GM10248 (cell line): Measurements from ENCODE around the gene FSHR.

ENCODE experiments used
- CTCF ChIA-PET: fragments of 300-600 bp; sonication (Branson Sonifier 250); formaldehyde crosslinking; extraction: SDS; loops from one replicate; lab custom pipeline; 2021; ENCODE audit warnings: antibody characterized with exemption; lab: Yijun Ruan, JAX
- POLR2A ChIA-PET: fragments of 350-650 bp; sonication (Branson Sonifier 250); formaldehyde crosslinking; extraction: SDS; loops from one replicate; lab custom pipeline; 2020; ENCODE audit warnings: antibody characterized with exemption; lab: Yijun Ruan, JAX
- DNase-seq: peaks from one replicate; pipeline ENCODE4 v3.0.0; 2012; ENCODE audit errors: extremely low spot score
- TF ChIP-seq, protein P1 (sequence below): IDR thresholded peaks from 2 replicates; pipeline ENCODE4 v1.5.1; 2012; ENCODE audit warnings: mild to moderate bottlenecking, low read depth; ENCODE audit errors: extremely low read depth, missing control alignments, control extremely low read depth

FSHR gene

DNA sequence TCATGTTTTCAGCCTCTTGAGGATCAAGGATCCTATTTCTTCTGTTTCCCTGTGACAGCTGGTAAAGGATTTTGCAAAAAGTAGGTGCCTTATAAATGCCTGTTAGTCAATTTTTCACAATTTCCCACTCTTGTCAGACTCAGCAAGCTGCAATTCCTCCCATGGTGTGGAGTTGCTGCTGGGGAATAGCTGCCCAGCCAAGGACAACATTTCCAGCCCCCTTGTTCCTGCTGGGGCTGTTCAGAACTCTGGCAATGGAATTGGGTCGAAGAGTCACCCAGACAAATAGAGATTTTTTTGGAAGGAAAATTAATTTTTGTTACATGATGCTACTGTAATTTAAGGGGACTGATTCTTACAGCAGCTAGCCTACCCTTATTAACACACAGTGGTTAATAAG is 43.7 kb downstream of the FSHR start:
- ChIA-PET CTCF (no interaction called here), POLR2A (no interaction called here)
- TF ChIP-seq, protein P1, sequence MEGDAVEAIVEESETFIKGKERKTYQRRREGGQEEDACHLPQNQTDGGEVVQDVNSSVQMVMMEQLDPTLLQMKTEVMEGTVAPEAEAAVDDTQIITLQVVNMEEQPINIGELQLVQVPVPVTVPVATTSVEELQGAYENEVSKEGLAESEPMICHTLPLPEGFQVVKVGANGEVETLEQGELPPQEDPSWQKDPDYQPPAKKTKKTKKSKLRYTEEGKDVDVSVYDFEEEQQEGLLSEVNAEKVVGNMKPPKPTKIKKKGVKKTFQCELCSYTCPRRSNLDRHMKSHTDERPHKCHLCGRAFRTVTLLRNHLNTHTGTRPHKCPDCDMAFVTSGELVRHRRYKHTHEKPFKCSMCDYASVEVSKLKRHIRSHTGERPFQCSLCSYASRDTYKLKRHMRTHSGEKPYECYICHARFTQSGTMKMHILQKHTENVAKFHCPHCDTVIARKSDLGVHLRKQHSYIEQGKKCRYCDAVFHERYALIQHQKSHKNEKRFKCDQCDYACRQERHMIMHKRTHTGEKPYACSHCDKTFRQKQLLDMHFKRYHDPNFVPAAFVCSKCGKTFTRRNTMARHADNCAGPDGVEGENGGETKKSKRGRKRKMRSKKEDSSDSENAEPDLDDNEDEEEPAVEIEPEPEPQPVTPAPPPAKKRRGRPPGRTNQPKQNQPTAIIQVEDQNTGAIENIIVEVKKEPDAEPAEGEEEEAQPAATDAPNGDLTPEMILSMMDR = no peak
- no peak for DNase-seq

DNA sequence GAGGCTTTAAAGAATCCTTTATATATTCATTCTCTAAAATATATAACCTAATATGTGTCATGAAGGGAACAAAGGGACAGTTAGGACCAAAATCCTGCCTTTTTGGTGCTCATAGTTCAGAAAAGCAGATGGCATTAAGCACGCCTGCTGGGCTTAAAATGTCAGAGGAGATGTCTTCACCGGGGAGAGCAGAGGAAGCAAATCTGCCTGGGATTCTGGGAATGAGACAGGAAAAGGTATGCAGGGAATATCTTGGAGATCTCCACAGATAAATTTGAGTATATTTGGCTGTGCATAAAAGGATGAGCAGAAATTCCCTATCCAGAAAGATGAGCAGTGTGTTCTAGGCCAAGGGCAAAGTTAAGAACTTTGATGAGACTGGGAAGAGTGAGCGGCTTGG is 45.5 kb downstream of the FSHR start:
- TF ChIP-seq, protein P1 = no peak
- ChIA-PET CTCF (no interaction called here), POLR2A (no interaction called here)
- no peak for DNase-seq

DNA sequence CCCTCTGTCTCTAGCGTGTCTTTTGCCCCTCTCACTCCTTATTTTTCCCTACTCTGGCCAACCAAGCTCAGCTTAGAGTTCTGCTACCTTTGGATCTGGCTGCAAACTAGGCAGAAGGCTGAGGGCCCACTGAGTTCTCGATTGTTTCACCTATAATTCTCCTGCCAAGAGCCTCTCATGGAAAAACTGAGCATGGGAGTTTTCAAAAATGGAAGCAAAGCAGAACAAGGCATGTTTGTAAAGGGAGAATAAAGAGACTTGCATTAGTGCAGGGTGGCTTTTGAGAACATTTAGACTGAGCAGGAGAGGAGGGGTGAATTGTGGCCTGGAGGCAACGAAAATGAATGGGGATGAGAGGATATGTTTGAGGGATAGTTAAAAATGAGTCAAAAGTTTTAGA is 45.9 kb downstream of the FSHR start:
- ChIA-PET CTCF (no interaction called here), POLR2A (no interaction called here)
- TF ChIP-seq, protein P1 = no peak
- DNase-seq = no peak

DNA sequence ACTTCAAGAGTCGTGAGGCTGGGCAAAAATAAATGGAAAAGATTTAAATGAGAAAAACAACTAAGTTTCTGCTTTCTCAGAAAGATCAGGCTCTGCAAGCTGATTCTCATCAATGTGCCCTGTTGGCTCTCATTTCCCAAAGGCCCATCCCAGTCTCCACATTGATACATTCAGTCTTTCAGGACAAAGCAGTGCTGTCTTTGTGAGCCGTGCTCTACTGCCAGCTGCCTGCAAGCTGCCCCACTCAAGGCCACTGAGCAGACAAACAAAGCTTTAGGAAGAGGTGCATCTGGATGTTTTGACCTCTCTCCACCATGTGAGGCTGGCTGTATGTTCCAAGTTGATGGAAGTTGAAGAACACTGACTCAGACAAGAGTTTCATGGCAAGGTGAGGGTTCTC is 48.8 kb downstream of the FSHR start:
- POLR2A ChIA-PET = no interaction called here
- CTCF ChIA-PET = interaction anchor here (1.5 to 1.6 kb wide), 2 partner anchors 15 to 17 kb away, joined by 3 to 4 read pairs; no protein-coding TSS in a partner anchor
- DNase-seq = no peak

DNA sequence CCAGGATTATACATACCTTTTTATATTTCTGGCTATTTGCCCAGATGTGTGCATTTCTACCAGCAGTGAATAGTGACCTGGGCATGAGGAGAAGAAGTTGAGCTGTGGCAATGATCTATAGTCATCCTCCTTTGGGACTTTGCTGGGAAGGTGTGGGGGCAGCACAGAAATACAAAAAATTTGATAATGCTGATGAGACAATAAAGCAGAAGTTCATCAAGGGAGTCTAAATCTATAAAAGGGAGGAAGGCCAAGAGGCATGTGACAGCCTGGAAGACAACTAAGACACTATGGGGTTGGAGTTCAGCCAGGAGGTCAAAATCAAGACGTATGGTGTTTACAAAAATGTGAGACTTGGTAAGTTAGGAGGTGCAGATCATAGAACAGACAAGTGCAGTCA is 52.2 kb downstream of the FSHR start:
- ChIA-PET POLR2A (no interaction called here), CTCF (no interaction called here)
- TF ChIP-seq, protein P1 = no peak
- DNase-seq = no peak

More for the DNA sequence above, 48.8 kb downstream of the FSHR start:
- TF ChIP-seq, protein P1 = no peak

DNA sequence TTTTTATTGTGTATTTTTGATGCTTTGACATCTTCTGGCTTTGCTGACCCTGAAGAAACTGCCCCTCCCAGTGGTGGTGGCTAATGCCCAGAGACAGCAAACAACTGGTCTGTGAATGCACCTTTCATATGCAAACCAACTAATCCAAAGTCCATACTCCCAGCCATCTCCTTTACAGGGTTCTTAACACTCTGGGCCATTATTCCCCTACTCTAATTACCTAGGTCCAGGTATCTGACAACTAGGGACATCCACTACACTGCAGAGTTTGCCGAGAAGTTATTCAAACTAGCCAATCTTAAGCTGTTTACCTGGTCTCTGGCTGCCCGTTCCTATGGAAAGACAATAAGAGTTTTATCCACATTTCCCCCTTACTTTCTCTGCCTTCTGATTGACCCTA is 73.6 kb downstream of the FSHR start:
- CTCF ChIA-PET = no interaction called here
- TF ChIP-seq, protein P1 = no peak
- DNase-seq = no peak
- POLR2A ChIA-PET = no interaction called here

DNA sequence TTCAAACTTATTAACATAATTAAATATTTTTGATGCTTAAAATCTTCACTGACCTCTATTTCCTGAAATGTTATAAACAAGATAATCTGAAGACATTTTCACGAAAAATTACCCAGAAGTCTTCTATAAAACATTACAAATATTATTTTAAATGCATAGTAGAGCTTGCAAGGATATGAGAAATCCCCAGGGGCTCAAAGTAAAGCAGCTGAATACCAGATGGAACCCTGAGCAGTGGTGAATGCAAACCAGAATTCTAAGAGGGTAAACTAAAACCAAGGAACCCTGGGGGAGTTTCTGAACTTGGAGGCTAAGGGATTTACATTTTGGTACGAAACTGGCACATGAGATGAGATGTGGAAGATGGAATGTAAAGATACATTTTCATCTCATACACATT is 83.6 kb downstream of the FSHR start:
- CTCF ChIA-PET = no interaction called here
- TF ChIP-seq, protein P1 = no peak
- DNase-seq = no peak
- POLR2A ChIA-PET = no interaction called here
